BE2C (cell line): ENCODE data around the gene TMSB4X.
"Not testable (repeated sequence)": the region's sequence is repeated elsewhere in the genome, so short reads cannot be mapped to it uniquely, and the experiment has no call there.

Experiments used
- DNase-seq: peaks from one replicate; pipeline ENCODE4 v3.0.0-alpha.2; 2020
- H3K27me3 ChIP-seq: fragments of 250-450 bp; sonication (Bioruptor Pico); 2 replicates; pipeline ENCODE4 v1.5.1; 2020; ENCODE audit warnings: mild to moderate bottlenecking
- H3K36me3 ChIP-seq: fragments of 250-450 bp; sonication (Bioruptor Pico); 2 replicates; pipeline ENCODE4 v1.5.1; 2020; ENCODE audit warnings: mild to moderate bottlenecking
- H3K4me1 ChIP-seq: fragments of 250-450 bp; sonication (Bioruptor Pico); 2 replicates; pipeline ENCODE4 v1.5.1; 2020
- H3K4me3 ChIP-seq: 2 replicates; pipeline ENCODE4 v1.5.1; 2011; ENCODE audit warnings: low read depth, low read length
- H3K9me3 ChIP-seq: fragments of 250-450 bp; sonication (Bioruptor Pico); 2 replicates; pipeline ENCODE4 v1.5.1; 2020
- TF ChIP-seq, protein P1 (sequence below): IDR thresholded peaks from 2 replicates; pipeline ENCODE4 v1.5.1; 2012; ENCODE audit warnings: mild to moderate bottlenecking, low read depth, low read length

TMSB4X gene

GRCh38 chrX:12973561-12974304 is 1.2 kb upstream of the TMSB4X start:
- Histone ChIP-seq H3K4me1 (no peaks in the 10 kb centered on the region), H3K27me3 (no peaks in the 10 kb centered on the region), H3K9me3 (no peaks in the 10 kb centered on the region), H3K36me3 (no peaks in the 10 kb centered on the region), H3K4me3 (no peak overlapping the region)
- no peak for DNase-seq
- TF ChIP-seq, protein P1, sequence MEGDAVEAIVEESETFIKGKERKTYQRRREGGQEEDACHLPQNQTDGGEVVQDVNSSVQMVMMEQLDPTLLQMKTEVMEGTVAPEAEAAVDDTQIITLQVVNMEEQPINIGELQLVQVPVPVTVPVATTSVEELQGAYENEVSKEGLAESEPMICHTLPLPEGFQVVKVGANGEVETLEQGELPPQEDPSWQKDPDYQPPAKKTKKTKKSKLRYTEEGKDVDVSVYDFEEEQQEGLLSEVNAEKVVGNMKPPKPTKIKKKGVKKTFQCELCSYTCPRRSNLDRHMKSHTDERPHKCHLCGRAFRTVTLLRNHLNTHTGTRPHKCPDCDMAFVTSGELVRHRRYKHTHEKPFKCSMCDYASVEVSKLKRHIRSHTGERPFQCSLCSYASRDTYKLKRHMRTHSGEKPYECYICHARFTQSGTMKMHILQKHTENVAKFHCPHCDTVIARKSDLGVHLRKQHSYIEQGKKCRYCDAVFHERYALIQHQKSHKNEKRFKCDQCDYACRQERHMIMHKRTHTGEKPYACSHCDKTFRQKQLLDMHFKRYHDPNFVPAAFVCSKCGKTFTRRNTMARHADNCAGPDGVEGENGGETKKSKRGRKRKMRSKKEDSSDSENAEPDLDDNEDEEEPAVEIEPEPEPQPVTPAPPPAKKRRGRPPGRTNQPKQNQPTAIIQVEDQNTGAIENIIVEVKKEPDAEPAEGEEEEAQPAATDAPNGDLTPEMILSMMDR = no peak

DNA sequence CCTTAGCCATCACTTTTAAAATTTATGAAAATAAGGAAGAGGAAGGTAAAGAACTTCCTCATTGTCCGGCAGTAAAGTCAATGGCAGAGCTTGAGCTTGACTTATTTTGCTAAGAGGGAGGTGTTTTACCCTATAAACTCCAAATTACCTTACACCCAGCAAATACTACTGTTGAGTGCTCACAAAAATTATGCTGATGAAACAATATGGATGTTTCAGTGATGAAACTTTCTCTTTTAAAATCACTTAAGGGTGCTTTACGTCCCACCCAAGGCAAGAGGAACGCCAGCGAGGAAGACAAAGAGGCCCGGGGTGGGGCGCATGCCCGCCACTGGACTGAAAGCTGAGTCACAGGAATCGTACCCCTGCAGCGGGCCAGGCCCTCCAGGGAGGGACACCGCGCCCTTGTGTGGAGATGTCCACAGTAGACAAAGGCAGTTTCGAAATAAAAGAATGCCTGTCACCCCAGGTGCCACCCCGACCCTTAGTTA is 560 bp upstream of the TMSB4X start:
- TF ChIP-seq, protein P1 = no peak
- Histone ChIP-seq H3K4me3 (0 out of 2 replicates have a peak overlapping the region, but pooled peaks have one; percentile 89), H3K36me3 (no peaks in the 10 kb centered on the region), H3K4me1 (no peaks in the 10 kb centered on the region), H3K27me3 (no peaks in the 10 kb centered on the region), H3K9me3 (no peaks in the 10 kb centered on the region)
- no peak for DNase-seq

DNA sequence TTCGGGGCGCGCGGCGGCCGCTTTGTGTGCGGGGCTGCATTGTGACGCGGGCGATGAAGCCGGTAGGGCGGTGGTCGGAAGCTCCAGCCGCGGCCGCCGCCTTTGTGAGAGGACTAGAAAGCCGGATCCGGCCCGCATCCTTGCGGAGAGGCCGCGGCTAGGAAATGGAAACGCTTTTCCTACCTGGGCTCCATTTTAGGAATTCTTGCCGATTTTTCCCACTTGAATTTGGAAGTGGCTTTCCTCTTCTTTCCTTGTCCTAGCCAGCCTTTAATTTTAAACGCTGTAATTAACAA is 708 bp downstream of the TMSB4X start:
- DNase-seq = no peak
- Histone ChIP-seq H3K27me3 (no peaks in the 10 kb centered on the region), H3K9me3 (no peaks in the 10 kb centered on the region), H3K4me3 (peak overlapping the region; percentile 89), H3K4me1 (no peaks in the 10 kb centered on the region), H3K36me3 (no peaks in the 10 kb centered on the region)
- TF ChIP-seq, protein P1 = no peak

- TF ChIP-seq, protein P1 = no peak
- Histone ChIP-seq H3K4me3 (peak overlapping the region; percentile 89), H3K9me3 (no peaks in the 10 kb centered on the region), H3K4me1 (no peaks in the 10 kb centered on the region), H3K36me3 (no peaks in the 10 kb centered on the region), H3K27me3 (no peaks in the 10 kb centered on the region)
- DNase-seq = peak; percentile 23
These were observed 1.2 kb downstream of the TMSB4X start for GRCh38 chrX:12975991-12976558.

GRCh38 chrX:12976819-12977732 is 2.2 kb downstream of the TMSB4X start:
- DNase-seq, H3K4me1 ChIP-seq: not testable (repeated sequence)

GRCh38 chrX:12977761-12978204 is 2.9 kb downstream of the TMSB4X start:
- H3K9me3 ChIP-seq = no peaks in the 10 kb centered on the region
- H3K4me1 ChIP-seq = no peaks in the 10 kb centered on the region
- no peak overlapping the region for H3K4me3 ChIP-seq
- TF ChIP-seq, protein P1 = no peak
- no peaks in the 10 kb centered on the region for H3K36me3 ChIP-seq
- no peaks in the 10 kb centered on the region for H3K27me3 ChIP-seq
- DNase-seq = no peak

More at GRCh38 chrX:12976819-12977732, 2.2 kb downstream of the TMSB4X start:
- not testable (repeated sequence) for H3K4me3 ChIP-seq, H3K9me3 ChIP-seq, H3K27me3 ChIP-seq, H3K36me3 ChIP-seq
